PFSK-1 (cell line): ENCODE results near the gene CNNM4.

ENCODE experiments used
- FOXP2 ChIP-seq: optimal IDR thresholded peaks from 2 replicates; pipeline ENCODE3; 2011; ENCODE audit warnings: borderline replicate concordance, control low read depth, inconsistent platforms; ENCODE audit not compliant: insufficient read depth; ENCODE audit errors: extremely low read length, extremely low read depth
- POLR2AphosphoS5 ChIP-seq: IDR thresholded peaks from 2 replicates; pipeline ENCODE4 v1.6.1; 2012; ENCODE audit warnings: low read depth, mild to moderate bottlenecking, control low read depth, low read length, moderate library complexity
- REST ChIP-seq, 2 experiments: IDR thresholded peaks; 2 replicates each; pipeline versions ENCODE4 v1.6.1 to v1.8.0; 2011 to 2012; ENCODE audit warnings: low read depth in 2 of 2, low read length in 2 of 2, control low read depth in 1 of 2, inconsistent platforms in 1 of 2, mild to moderate bottlenecking in 1 of 2, moderate library complexity in 1 of 2; ENCODE audit not compliant: insufficient read depth in 1 of 2
- SIN3A ChIP-seq: IDR thresholded peaks from 2 replicates; pipeline ENCODE4 v1.6.1; 2012; ENCODE audit warnings: mild to moderate bottlenecking, low read length, moderate library complexity, borderline replicate concordance; ENCODE audit not compliant: insufficient read depth
- TAF1 ChIP-seq: IDR thresholded peaks from 2 replicates; pipeline ENCODE4 v1.6.1; 2012; ENCODE audit warnings: low read length, control low read depth, borderline replicate concordance; ENCODE audit not compliant: insufficient read depth

The CNNM4 gene

GRCh38 chr2:96726131-96726530 is 34.6 kb upstream of the CNNM4 start:
- no peak for TF ChIP-seq SIN3A
- TF ChIP-seq TAF1, result no peak
- no peak for TF ChIP-seq REST (IDR thresholded peaks at IDR 0.05; ENCODE audit: insufficient read depth in 1 of 2, low read depth in 2 of 2, low read length in 2 of 2)
- TF ChIP-seq POLR2AphosphoS5, result no peak
- no peak for TF ChIP-seq FOXP2

- TF ChIP-seq SIN3A, result no peak
- TF ChIP-seq TAF1, result no peak
- TF ChIP-seq REST (IDR thresholded peaks at IDR 0.05; ENCODE audit: insufficient read depth in 1 of 2, low read depth in 2 of 2, low read length in 2 of 2), result no peak
- TF ChIP-seq FOXP2, result no peak
- TF ChIP-seq POLR2AphosphoS5, result no peak
These were observed 33.3 kb upstream of the CNNM4 start for GRCh38 chr2:96727431-96727830.

GRCh38 chr2:96729748-96730147 is 31.0 kb upstream of the CNNM4 start:
- TF ChIP-seq FOXP2 (no peak), TAF1 (no peak), POLR2AphosphoS5 (no peak), REST (IDR thresholded peaks at IDR 0.05; ENCODE audit: insufficient read depth in 1 of 2, low read depth in 2 of 2, low read length in 2 of 2) (no peak), SIN3A (no peak)

- no peak for TF ChIP-seq REST (IDR thresholded peaks at IDR 0.05; ENCODE audit: insufficient read depth in 1 of 2, low read depth in 2 of 2, low read length in 2 of 2)
- TF ChIP-seq SIN3A, result no peak
- no peak for TF ChIP-seq POLR2AphosphoS5
- no peak for TF ChIP-seq FOXP2
- no peak for TF ChIP-seq TAF1
These were observed 30.5 kb upstream of the CNNM4 start for GRCh38 chr2:96730212-96730611.

- TF ChIP-seq TAF1 (no peak), POLR2AphosphoS5 (no peak), FOXP2 (no peak), REST (IDR thresholded peaks at IDR 0.05; ENCODE audit: insufficient read depth in 1 of 2, low read depth in 2 of 2, low read length in 2 of 2) (no peak), SIN3A (no peak)
These were observed 26.8 kb upstream of the CNNM4 start for GRCh38 chr2:96733931-96734330.
